HEK293 (cell line): ENCODE data around the gene CPNE4.

ENCODE experiments used
- CTCF ChIA-PET: fragments of 350-600 bp; formaldehyde crosslinking; extraction: SDS; loops from one replicate; lab custom pipeline; 2021; ENCODE audit warnings: antibody characterized with exemption; lab: Yijun Ruan, JAX
- POLR2A ChIA-PET: fragments of 300-600 bp; formaldehyde crosslinking; extraction: SDS; loops from one replicate; lab custom pipeline; 2020; ENCODE audit warnings: antibody characterized with exemption, inconsistent platforms; lab: Yijun Ruan, JAX
- H3K27ac ChIP-seq: fragments of 200-500 bp; sonication (Bioruptor generic); 2 replicates; pipeline ENCODE4 v1.5.1; 2014; ENCODE audit warnings: low read depth, low read length, control low read depth, inconsistent platforms; ENCODE audit errors: extremely low read depth
- H3K36me3 ChIP-seq, 2 experiments: fragments of 200-500 bp in 1 of 2; sonication (Bioruptor generic) in 1 of 2; 1 replicate in 1 of 2; 2 replicates in 1 of 2; pipeline ENCODE4 v1.5.1; 2014 to 2017; ENCODE audit warnings: inconsistent platforms in 2 of 2, low read length in 2 of 2; ENCODE audit not compliant: control insufficient read depth in 2 of 2, insufficient read depth in 1 of 2
- H3K4me1 ChIP-seq: fragments of 200-500 bp; sonication (Bioruptor generic); 2 replicates; pipeline ENCODE4 v1.5.1; 2014; ENCODE audit warnings: mild to moderate bottlenecking, low read length, inconsistent platforms; ENCODE audit not compliant: control insufficient read depth, insufficient read depth
- H3K4me3 ChIP-seq: 2 replicates; pipeline ENCODE4 v1.5.1; 2011; ENCODE audit warnings: low read depth, mild to moderate bottlenecking, control low read depth, low read length, moderate library complexity
- H3K9me3 ChIP-seq: fragments of 200-500 bp; sonication (Bioruptor generic); 2 replicates; pipeline ENCODE4 v1.5.1; 2014; ENCODE audit warnings: low read depth, low read length, inconsistent platforms; ENCODE audit not compliant: control insufficient read depth, insufficient read depth
- BCL11B ChIP-seq: fragments of 450-650 bp; formaldehyde crosslinking; IDR thresholded peaks from 2 replicates; pipeline ENCODE4 v1.5.1; 2016; ENCODE audit warnings: low read depth, missing biosample characterization, missing genetic modification characterization
- GLIS1 ChIP-seq: fragments of 450-650 bp; formaldehyde crosslinking; IDR thresholded peaks from 2 replicates; pipeline ENCODE4 v1.5.1; 2016; ENCODE audit warnings: missing biosample characterization, missing genetic modification characterization
- HOXC10 ChIP-seq: sonication (generic); formaldehyde crosslinking; IDR thresholded peaks from 2 replicates; pipeline ENCODE4 v1.8.1; 2023; ENCODE audit warnings: mild to moderate bottlenecking, missing genetic modification reagents
- KLF16 ChIP-seq: fragments of 450-650 bp; formaldehyde crosslinking; IDR thresholded peaks from 2 replicates; pipeline ENCODE4 v1.5.1; 2017; ENCODE audit warnings: missing biosample characterization, missing genetic modification characterization
- KLF9 ChIP-seq: fragments of 450-650 bp; formaldehyde crosslinking; IDR thresholded peaks from 2 replicates; pipeline ENCODE4 v1.5.1; 2016; ENCODE audit warnings: missing biosample characterization, missing genetic modification characterization, low read depth
- MEIS1 ChIP-seq: sonication (generic); formaldehyde crosslinking; IDR thresholded peaks from 2 replicates; pipeline ENCODE4 v1.8.1; 2022; ENCODE audit warnings: missing genetic modification reagents, mild to moderate bottlenecking, borderline replicate concordance
- PRDM6 ChIP-seq: fragments of 450-650 bp; formaldehyde crosslinking; IDR thresholded peaks from 2 replicates; pipeline ENCODE4 v1.5.1; 2017; ENCODE audit warnings: missing biosample characterization, missing genetic modification characterization
- SP2 ChIP-seq: fragments of 450-650 bp; formaldehyde crosslinking; IDR thresholded peaks from 2 replicates; pipeline ENCODE4 v1.5.1; 2016; ENCODE audit warnings: missing biosample characterization, missing genetic modification characterization
- TRIM28 ChIP-seq: IDR thresholded peaks from 2 replicates; pipeline ENCODE4 v1.6.1; 2011; ENCODE audit warnings: low read length, control low read depth, borderline replicate concordance
- ZBTB1 ChIP-seq: fragments of 450-650 bp; formaldehyde crosslinking; IDR thresholded peaks from 2 replicates; pipeline ENCODE4 v1.5.1; 2016; ENCODE audit warnings: missing biosample characterization, missing genetic modification characterization
- ZBTB20 ChIP-seq: fragments of 450-650 bp; formaldehyde crosslinking; IDR thresholded peaks from 2 replicates; pipeline ENCODE4 v1.5.1; 2016; ENCODE audit warnings: missing biosample characterization, missing genetic modification characterization
- ZBTB8A ChIP-seq: fragments of 450-650 bp; formaldehyde crosslinking; IDR thresholded peaks from 2 replicates; pipeline ENCODE4 v1.5.1; 2016; ENCODE audit warnings: missing biosample characterization, missing genetic modification characterization
- ZFP37 ChIP-seq: fragments of 450-650 bp; formaldehyde crosslinking; IDR thresholded peaks from 2 replicates; pipeline ENCODE4 v1.5.1; 2016; ENCODE audit warnings: missing biosample characterization, missing genetic modification characterization
- ZNF114 ChIP-seq: fragments of 450-650 bp; formaldehyde crosslinking; IDR thresholded peaks from 2 replicates; pipeline ENCODE4 v1.5.0; 2017; ENCODE audit warnings: missing biosample characterization, missing genetic modification characterization
- ZNF18 ChIP-seq: fragments of 450-650 bp; formaldehyde crosslinking; IDR thresholded peaks from 2 replicates; pipeline ENCODE4 v1.5.1; 2016; ENCODE audit warnings: missing biosample characterization, missing genetic modification characterization
- ZNF214 ChIP-seq: fragments of 450-650 bp; formaldehyde crosslinking; IDR thresholded peaks from 2 replicates; pipeline ENCODE4 v1.5.1; 2017; ENCODE audit warnings: missing biosample characterization, mild to moderate bottlenecking, missing genetic modification characterization, borderline replicate concordance
- ZNF600 ChIP-seq: fragments of 450-650 bp; formaldehyde crosslinking; IDR thresholded peaks from 2 replicates; pipeline ENCODE4 v1.5.1; 2016; ENCODE audit warnings: missing biosample characterization, missing genetic modification characterization
- ZNF623 ChIP-seq: fragments of 450-650 bp; formaldehyde crosslinking; IDR thresholded peaks from 2 replicates; pipeline ENCODE4 v1.5.1; 2016; ENCODE audit warnings: missing biosample characterization, missing genetic modification characterization
- ZNF664 ChIP-seq: fragments of 450-650 bp; formaldehyde crosslinking; IDR thresholded peaks from 2 replicates; pipeline ENCODE4 v1.5.1; 2016; ENCODE audit warnings: missing biosample characterization, missing genetic modification characterization
- ZNF670 ChIP-seq: fragments of 450-650 bp; formaldehyde crosslinking; IDR thresholded peaks from 2 replicates; pipeline ENCODE4 v1.5.1; 2016; ENCODE audit warnings: missing biosample characterization, missing genetic modification characterization, low read depth
- TF ChIP-seq, protein P1 (sequence below): fragments of 450-650 bp; formaldehyde crosslinking; IDR thresholded peaks from 2 replicates; pipeline ENCODE4 v1.5.1; 2016; ENCODE audit warnings: missing biosample characterization, missing genetic modification characterization, borderline replicate concordance

CPNE4 gene

DNA sequence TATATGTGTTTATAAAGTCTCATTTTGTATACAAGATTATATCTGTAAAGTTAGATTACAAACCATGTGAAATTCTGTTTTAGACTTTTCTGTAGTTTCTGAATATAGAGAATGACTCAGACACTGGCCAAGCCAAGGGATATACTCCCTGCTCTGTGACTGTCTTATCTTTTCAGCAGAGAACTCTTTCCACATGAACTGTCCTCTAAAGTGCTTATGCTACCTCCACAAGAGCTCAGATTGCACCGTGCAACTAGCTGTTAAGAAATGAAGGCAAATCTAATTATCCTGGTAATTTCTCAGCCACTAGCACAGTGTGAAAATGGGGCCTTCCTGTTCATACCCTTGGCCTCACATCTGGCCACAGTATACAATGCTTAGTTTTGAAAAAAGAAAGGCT is 44.3 kb upstream of the CPNE4 start (continued):
- TF ChIP-seq, protein P1, sequence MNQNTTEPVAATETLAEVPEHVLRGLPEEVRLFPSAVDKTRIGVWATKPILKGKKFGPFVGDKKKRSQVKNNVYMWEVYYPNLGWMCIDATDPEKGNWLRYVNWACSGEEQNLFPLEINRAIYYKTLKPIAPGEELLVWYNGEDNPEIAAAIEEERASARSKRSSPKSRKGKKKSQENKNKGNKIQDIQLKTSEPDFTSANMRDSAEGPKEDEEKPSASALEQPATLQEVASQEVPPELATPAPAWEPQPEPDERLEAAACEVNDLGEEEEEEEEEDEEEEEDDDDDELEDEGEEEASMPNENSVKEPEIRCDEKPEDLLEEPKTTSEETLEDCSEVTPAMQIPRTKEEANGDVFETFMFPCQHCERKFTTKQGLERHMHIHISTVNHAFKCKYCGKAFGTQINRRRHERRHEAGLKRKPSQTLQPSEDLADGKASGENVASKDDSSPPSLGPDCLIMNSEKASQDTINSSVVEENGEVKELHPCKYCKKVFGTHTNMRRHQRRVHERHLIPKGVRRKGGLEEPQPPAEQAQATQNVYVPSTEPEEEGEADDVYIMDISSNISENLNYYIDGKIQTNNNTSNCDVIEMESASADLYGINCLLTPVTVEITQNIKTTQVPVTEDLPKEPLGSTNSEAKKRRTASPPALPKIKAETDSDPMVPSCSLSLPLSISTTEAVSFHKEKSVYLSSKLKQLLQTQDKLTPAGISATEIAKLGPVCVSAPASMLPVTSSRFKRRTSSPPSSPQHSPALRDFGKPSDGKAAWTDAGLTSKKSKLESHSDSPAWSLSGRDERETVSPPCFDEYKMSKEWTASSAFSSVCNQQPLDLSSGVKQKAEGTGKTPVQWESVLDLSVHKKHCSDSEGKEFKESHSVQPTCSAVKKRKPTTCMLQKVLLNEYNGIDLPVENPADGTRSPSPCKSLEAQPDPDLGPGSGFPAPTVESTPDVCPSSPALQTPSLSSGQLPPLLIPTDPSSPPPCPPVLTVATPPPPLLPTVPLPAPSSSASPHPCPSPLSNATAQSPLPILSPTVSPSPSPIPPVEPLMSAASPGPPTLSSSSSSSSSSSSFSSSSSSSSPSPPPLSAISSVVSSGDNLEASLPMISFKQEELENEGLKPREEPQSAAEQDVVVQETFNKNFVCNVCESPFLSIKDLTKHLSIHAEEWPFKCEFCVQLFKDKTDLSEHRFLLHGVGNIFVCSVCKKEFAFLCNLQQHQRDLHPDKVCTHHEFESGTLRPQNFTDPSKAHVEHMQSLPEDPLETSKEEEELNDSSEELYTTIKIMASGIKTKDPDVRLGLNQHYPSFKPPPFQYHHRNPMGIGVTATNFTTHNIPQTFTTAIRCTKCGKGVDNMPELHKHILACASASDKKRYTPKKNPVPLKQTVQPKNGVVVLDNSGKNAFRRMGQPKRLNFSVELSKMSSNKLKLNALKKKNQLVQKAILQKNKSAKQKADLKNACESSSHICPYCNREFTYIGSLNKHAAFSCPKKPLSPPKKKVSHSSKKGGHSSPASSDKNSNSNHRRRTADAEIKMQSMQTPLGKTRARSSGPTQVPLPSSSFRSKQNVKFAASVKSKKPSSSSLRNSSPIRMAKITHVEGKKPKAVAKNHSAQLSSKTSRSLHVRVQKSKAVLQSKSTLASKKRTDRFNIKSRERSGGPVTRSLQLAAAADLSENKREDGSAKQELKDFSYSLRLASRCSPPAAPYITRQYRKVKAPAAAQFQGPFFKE (tag by site-specific recombination), result no peak
- no peak for TF ChIP-seq ZBTB1 (tag by site-specific recombination)

GRCh38 chr3:132073771-132074170 is 39.0 kb upstream of the CPNE4 start:
- no peak overlapping the region for H3K4me3 ChIP-seq
- TF ChIP-seq HOXC10 (no peak), TRIM28 (no peak), KLF16 (tag by site-specific recombination) (no peak), SP2 (no peak), ZNF664 (tag by site-specific recombination) (no peak)
- H3K36me3 ChIP-seq, result no peaks in the 10 kb centered on the region
- POLR2A ChIA-PET, result no interaction called here
- no peak overlapping the region for H3K27ac ChIP-seq
- no peaks in the 10 kb centered on the region for H3K4me1 ChIP-seq
- H3K9me3 ChIP-seq, result no peaks in the 10 kb centered on the region
- CTCF ChIA-PET, result no interaction called here

- Histone ChIP-seq H3K27ac (no peak overlapping the region), H3K4me1 (no peaks in the 10 kb centered on the region), H3K9me3 (no peaks in the 10 kb centered on the region), H3K36me3 (no peaks in the 10 kb centered on the region), H3K4me3 (no peak overlapping the region)
- TF ChIP-seq ZNF670 (tag by site-specific recombination) (no peak), ZNF18 (tag by site-specific recombination) (no peak), MEIS1 (CRISPR knock-in tag) (no peak), GLIS1 (tag by site-specific recombination) (no peak), ZBTB8A (tag by site-specific recombination) (no peak), ZFP37 (no peak), PRDM6 (no peak), ZNF623 (tag by site-specific recombination) (no peak), ZNF114 (tag by site-specific recombination) (no peak), BCL11B (tag by site-specific recombination) (no peak), KLF9 (tag by site-specific recombination) (no peak), ZBTB20 (tag by site-specific recombination) (no peak), ZNF600 (no peak), ZNF214 (tag by site-specific recombination) (no peak)
- POLR2A ChIA-PET, result no interaction called here
- CTCF ChIA-PET, result interaction anchor here (0.7 to 1.5 kb wide), 3 partner anchors 33 to 379 kb away, joined by 3 to 6 read pairs (median 3); partner anchors contain the start of gene CPNE4
These were observed 36.2 kb upstream of the CPNE4 start for GRCh38 chr3:132071043-132071442.
